A549 (cell line): Measurements from ENCODE around the gene CDH7. TPM values are rescaled to one million over a fixed set of nuclear protein-coding genes. Genes with fewer than 3 reads are reported as not detected.
A peak's percentile ranks its signal among the peaks of the same experiment; 100 is the strongest.

Experiments used
- ATAC-seq, 2 experiments: fragments of 200-7000 bp in 1 of 2; fragments of >200 bp in 1 of 2; cut with Nextera tagmentation in 1 of 2; cut with Tn5 transposase in 1 of 2; 3 replicates each; pipeline versions ENCODE4 v1.8.0 to v1.9.1; 2018 to 2020; ENCODE audit warnings: mild to moderate bottlenecking in 1 of 2, moderate library complexity in 1 of 2
- CTCF ChIA-PET: fragments of 300-600 bp; sonication (Branson Sonifier 250); formaldehyde crosslinking; extraction: SDS; loops from one replicate; lab custom pipeline; 2021; ENCODE audit warnings: antibody characterized with exemption, inconsistent platforms; lab: Yijun Ruan, JAX
- POLR2A ChIA-PET: fragments of 350-600 bp; formaldehyde crosslinking; extraction: SDS; loops from one replicate; lab custom pipeline; 2021; ENCODE audit warnings: antibody characterized with exemption, inconsistent platforms; lab: Yijun Ruan, JAX
- DNase-seq, 2 experiments: peaks; one replicate each; pipeline versions ENCODE4 v3.0.0 to v3.0.0-alpha.2; 2011 to 2016; ENCODE audit warnings: low read depth in 1 of 2, low spot score in 1 of 2
- FAIRE-seq: peaks from 2 replicates; lab custom pipeline; 2011; peaks lifted over from hg19 to GRCh38; lab: Jason Lieb, UNC
- H3K27ac ChIP-seq, 2 experiments: fragments of >200 bp; sonication (Bioruptor Twin); formaldehyde crosslinking; 3 replicates each; pipeline ENCODE4 v1.5.1; 2016 to 2017
- H3K4me1 ChIP-seq: fragments of >200 bp; sonication (Bioruptor Twin); formaldehyde crosslinking; 3 replicates; pipeline ENCODE4 v1.6.1; 2016
- H3K4me2 ChIP-seq: fragments of >200 bp; sonication (Bioruptor Twin); formaldehyde crosslinking; 3 replicates; pipeline ENCODE4 v1.6.1; 2016
- H3K4me3 ChIP-seq: fragments of >200 bp; sonication (Bioruptor Twin); formaldehyde crosslinking; 3 replicates; pipeline ENCODE4 v1.5.1; 2016
- H3K9me3 ChIP-seq: fragments of >200 bp; sonication (Bioruptor Twin); formaldehyde crosslinking; 3 replicates; pipeline ENCODE4 v1.6.1; 2016
- BHLHE40 ChIP-seq: IDR thresholded peaks from 2 replicates; pipeline ENCODE4 v1.6.1; 2012; ENCODE audit warnings: low read depth, low read length, inconsistent platforms
- CBX8 ChIP-seq: fragments of 200-600 bp; sonication (generic); IDR thresholded peaks from 2 replicates; pipeline ENCODE4 v1.6.1; 2016
- CHD4 ChIP-seq: fragments of 200-600 bp; sonication (generic); IDR thresholded peaks from 2 replicates; pipeline ENCODE4 v1.6.1; 2016; ENCODE audit warnings: antibody characterized with exemption, mild to moderate bottlenecking, borderline replicate concordance
- CTCF ChIP-seq: fragments of >200 bp; sonication (Bioruptor Twin); formaldehyde crosslinking; IDR thresholded peaks from 3 replicates; pipeline ENCODE4 v1.5.1; 2016
- E2F6 ChIP-seq: IDR thresholded peaks from 2 replicates; pipeline ENCODE4 v1.6.1; 2012; ENCODE audit warnings: low read depth, borderline replicate concordance
- HEYL ChIP-seq: fragments of 250-450 bp; sonication (Bioruptor Pico); IDR thresholded peaks from 2 replicates; pipeline ENCODE4 v1.8.0; 2021; ENCODE audit warnings: mild to moderate bottlenecking, moderate library complexity
- HOXB5 ChIP-seq: fragments of 250-450 bp; sonication (Bioruptor Pico); IDR thresholded peaks from 2 replicates; pipeline ENCODE4 v1.5.0; 2020; ENCODE audit warnings: mild to moderate bottlenecking, moderate library complexity
- KDM1A ChIP-seq: fragments of 200-600 bp; sonication (generic); IDR thresholded peaks from 2 replicates; pipeline ENCODE4 v1.6.1; 2016; ENCODE audit warnings: low read depth, mild to moderate bottlenecking
- MAFK ChIP-seq: fragments of 450-650 bp; IDR thresholded peaks from 2 replicates; pipeline ENCODE4 v1.6.1; 2014; ENCODE audit not compliant: partially characterized antibody
- MAX ChIP-seq: IDR thresholded peaks from 2 replicates; pipeline ENCODE4 v1.6.1; 2012
- MAZ ChIP-seq: fragments of 150-350 bp; IDR thresholded peaks from 2 replicates; pipeline ENCODE4 v1.6.1; 2014; ENCODE audit warnings: antibody characterized with exemption, low read depth, low read length, borderline replicate concordance
- MYC ChIP-seq: IDR thresholded peaks from 2 replicates; pipeline ENCODE4 v1.6.1; 2012; ENCODE audit warnings: mild to moderate bottlenecking, inconsistent platforms, low read length, improper control_type of control experiment, borderline replicate concordance
- NFE2L2 ChIP-seq: fragments of 150-350 bp; conservative IDR thresholded peaks from 2 replicates; pipeline ENCODE4 v1.6.1; 2014; ENCODE audit warnings: low read length
- RAD21 ChIP-seq, 2 experiments: fragments of >200 bp in 1 of 2; sonication (Bioruptor Twin) in 1 of 2; formaldehyde crosslinking in 1 of 2; IDR thresholded peaks in 1 of 2; conservative IDR thresholded peaks in 1 of 2; 2 replicates in 1 of 2; 3 replicates in 1 of 2; pipeline ENCODE4 v1.6.1; 2012 to 2018; ENCODE audit warnings: inconsistent platforms in 1 of 2
- RCOR1 ChIP-seq: fragments of 150-350 bp; IDR thresholded peaks from 2 replicates; pipeline ENCODE4 v1.6.1; 2014; ENCODE audit warnings: antibody characterized with exemption, low read length, low read depth
- REST ChIP-seq: fragments of 200-600 bp; sonication (generic); IDR thresholded peaks from 2 replicates; pipeline ENCODE4 v1.6.1; 2016; ENCODE audit warnings: antibody characterized with exemption, mild to moderate bottlenecking, moderate library complexity
- RFX5 ChIP-seq: fragments of 450-650 bp; IDR thresholded peaks from 2 replicates; pipeline ENCODE4 v1.7.1; 2014; ENCODE audit warnings: antibody characterized with exemption, mild to moderate bottlenecking, moderate library complexity
- SMC3 ChIP-seq: fragments of >200 bp; sonication (Bioruptor Twin); formaldehyde crosslinking; IDR thresholded peaks from 3 replicates; pipeline ENCODE4 v1.6.1; 2018; ENCODE audit warnings: inconsistent platforms
- ZC3H11A ChIP-seq: fragments of 450-650 bp; IDR thresholded peaks from 2 replicates; pipeline ENCODE4 v1.6.1; 2014; ENCODE audit warnings: antibody characterized with exemption, mild to moderate bottlenecking
- ZFP36 ChIP-seq: fragments of 450-650 bp; IDR thresholded peaks from 2 replicates; pipeline ENCODE4 v1.6.1; 2014; ENCODE audit warnings: borderline replicate concordance; ENCODE audit not compliant: partially characterized antibody
- ZSCAN20 ChIP-seq: fragments of 250-450 bp; sonication (Bioruptor Pico); IDR thresholded peaks from 2 replicates; pipeline ENCODE4 v1.8.0; 2022; ENCODE audit warnings: mild to moderate bottlenecking, moderate library complexity
- WGBS: methylation state at CpG from one replicate; pipeline ENCODE4 v1.1.6; 2017; ENCODE audit errors: missing lambda C conversion rate; 5-methylcytosine and 5-hydroxymethylcytosine counted together
- polyA plus RNA-seq, 4 experiments: library from polyadenylated mRNA; depleted of rRNA in 3 of 4; stranded (reverse); fragments of >200 nt; fragmentation: RNase III in 1 of 4; extraction: RNeasy Plus Mini Kit Qiagen cat#74134 plus additional on column Dnase treatment in 1 of 4; gene quantifications; 2 replicates in 3 of 4; 3 replicates in 1 of 4; pipeline ENCODE4 v1.2.3, GENCODE V29; 2011 to 2017
- TF ChIP-seq, protein P1 (sequence below): fragments of 150-350 bp; IDR thresholded peaks from 2 replicates; pipeline ENCODE4 v1.6.1; 2014; ENCODE audit warnings: low read depth, mild to moderate bottlenecking, low read length
- TF ChIP-seq, protein P2 (sequence below): fragments of 450-650 bp; IDR thresholded peaks from 2 replicates; pipeline ENCODE4 v1.6.1; 2014; ENCODE audit warnings: antibody characterized with exemption
- TF ChIP-seq, protein P3 (sequence below): fragments of >200 bp; sonication (Bioruptor Twin); formaldehyde crosslinking; IDR thresholded peaks from 3 replicates; pipeline ENCODE4 v1.6.1; 2016
- TF ChIP-seq, protein P4 (sequence below): fragments of 250-450 bp; sonication (Bioruptor Pico); IDR thresholded peaks from 2 replicates; pipeline ENCODE4 v1.5.0; 2021; ENCODE audit warnings: mild to moderate bottlenecking, moderate library complexity, borderline replicate concordance

Gene CDH7
- polyA plus RNA-seq, 2 of the 4 experiments (the other 2 are of a cell fraction): under 0.01 to 0.05 TPM

GRCh38 chr18:65788373-65788772 is 37.6 kb downstream of the CDH7 start:
- CTCF ChIA-PET: interaction anchor here (1.0 kb wide), 1 partner anchor 16 kb away, joined by 4 read pairs; no protein-coding TSS in a partner anchor
- H3K9me3 ChIP-seq: no peaks in the 10 kb centered on the region
- no peak for TF ChIP-seq HEYL (CRISPR knock-in tag)
- no peak for TF ChIP-seq RCOR1
- TF ChIP-seq, protein P1, sequence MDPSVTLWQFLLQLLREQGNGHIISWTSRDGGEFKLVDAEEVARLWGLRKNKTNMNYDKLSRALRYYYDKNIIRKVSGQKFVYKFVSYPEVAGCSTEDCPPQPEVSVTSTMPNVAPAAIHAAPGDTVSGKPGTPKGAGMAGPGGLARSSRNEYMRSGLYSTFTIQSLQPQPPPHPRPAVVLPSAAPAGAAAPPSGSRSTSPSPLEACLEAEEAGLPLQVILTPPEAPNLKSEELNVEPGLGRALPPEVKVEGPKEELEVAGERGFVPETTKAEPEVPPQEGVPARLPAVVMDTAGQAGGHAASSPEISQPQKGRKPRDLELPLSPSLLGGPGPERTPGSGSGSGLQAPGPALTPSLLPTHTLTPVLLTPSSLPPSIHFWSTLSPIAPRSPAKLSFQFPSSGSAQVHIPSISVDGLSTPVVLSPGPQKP: no peak
- TF ChIP-seq CTCF: peak; percentile 55
- no peak for TF ChIP-seq NFE2L2
- no peak for TF ChIP-seq RFX5
- no peak for TF ChIP-seq ZFP36
- TF ChIP-seq REST: no peak
- no peak for TF ChIP-seq MAX
- no peak for TF ChIP-seq KDM1A
- TF ChIP-seq BHLHE40: no peak
- TF ChIP-seq CHD4: no peak
- TF ChIP-seq, protein P2, sequence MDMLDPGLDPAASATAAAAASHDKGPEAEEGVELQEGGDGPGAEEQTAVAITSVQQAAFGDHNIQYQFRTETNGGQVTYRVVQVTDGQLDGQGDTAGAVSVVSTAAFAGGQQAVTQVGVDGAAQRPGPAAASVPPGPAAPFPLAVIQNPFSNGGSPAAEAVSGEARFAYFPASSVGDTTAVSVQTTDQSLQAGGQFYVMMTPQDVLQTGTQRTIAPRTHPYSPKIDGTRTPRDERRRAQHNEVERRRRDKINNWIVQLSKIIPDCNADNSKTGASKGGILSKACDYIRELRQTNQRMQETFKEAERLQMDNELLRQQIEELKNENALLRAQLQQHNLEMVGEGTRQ: no peak
- TF ChIP-seq SMC3: peak; percentile 83
- no peak for TF ChIP-seq CBX8
- TF ChIP-seq, protein P3, sequence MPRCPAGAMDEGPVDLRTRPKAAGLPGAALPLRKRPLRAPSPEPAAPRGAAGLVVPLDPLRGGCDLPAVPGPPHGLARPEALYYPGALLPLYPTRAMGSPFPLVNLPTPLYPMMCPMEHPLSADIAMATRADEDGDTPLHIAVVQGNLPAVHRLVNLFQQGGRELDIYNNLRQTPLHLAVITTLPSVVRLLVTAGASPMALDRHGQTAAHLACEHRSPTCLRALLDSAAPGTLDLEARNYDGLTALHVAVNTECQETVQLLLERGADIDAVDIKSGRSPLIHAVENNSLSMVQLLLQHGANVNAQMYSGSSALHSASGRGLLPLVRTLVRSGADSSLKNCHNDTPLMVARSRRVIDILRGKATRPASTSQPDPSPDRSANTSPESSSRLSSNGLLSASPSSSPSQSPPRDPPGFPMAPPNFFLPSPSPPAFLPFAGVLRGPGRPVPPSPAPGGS: no peak
- TF ChIP-seq RAD21 (conservative IDR thresholded peaks at IDR 0.05 in 1 of 2, IDR thresholded peaks at IDR 0.05 in 1 of 2): peak; percentile 73 to 76
- no peak for TF ChIP-seq E2F6
- no peak for TF ChIP-seq MAFK
- TF ChIP-seq, protein P4, sequence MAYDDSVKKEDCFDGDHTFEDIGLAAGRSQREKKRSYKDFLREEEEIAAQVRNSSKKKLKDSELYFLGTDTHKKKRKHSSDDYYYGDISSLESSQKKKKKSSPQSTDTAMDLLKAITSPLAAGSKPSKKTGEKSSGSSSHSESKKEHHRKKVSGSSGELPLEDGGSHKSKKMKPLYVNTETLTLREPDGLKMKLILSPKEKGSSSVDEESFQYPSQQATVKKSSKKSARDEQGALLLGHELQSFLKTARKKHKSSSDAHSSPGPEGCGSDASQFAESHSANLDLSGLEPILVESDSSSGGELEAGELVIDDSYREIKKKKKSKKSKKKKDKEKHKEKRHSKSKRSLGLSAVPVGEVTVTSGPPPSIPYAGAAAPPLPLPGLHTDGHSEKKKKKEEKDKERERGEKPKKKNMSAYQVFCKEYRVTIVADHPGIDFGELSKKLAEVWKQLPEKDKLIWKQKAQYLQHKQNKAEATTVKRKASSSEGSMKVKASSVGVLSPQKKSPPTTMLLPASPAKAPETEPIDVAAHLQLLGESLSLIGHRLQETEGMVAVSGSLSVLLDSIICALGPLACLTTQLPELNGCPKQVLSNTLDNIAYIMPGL (CRISPR knock-in tag): no peak
- no peak for TF ChIP-seq ZC3H11A
- no peak for TF ChIP-seq ZSCAN20 (CRISPR knock-in tag)
- TF ChIP-seq MAZ: no peak
- no peak for TF ChIP-seq HOXB5 (CRISPR knock-in tag)
- no peak for TF ChIP-seq MYC
- TF ChIP-seq, all 56 proteins: peak for 3
- DNase-seq: peak in 1 of 2 experiments; percentile 65
- WGBS: 0% methylated on average over 4 of the region's 4 CpGs
- peak overlapping the region; percentile 51; the same call in 2 of the 3 replicates for H3K4me2 ChIP-seq
- ATAC-seq: peak; percentile 85 to 93; a peak in 5 of 6 replicates
- 0 out of 3 replicates have a peak, but pooled peaks cover 3% of the 10 kb centered on the region for H3K4me1 ChIP-seq
- H3K27ac ChIP-seq: no peak overlapping the region
- FAIRE-seq: no peak
- POLR2A ChIA-PET: no interaction called here
- H3K4me3 ChIP-seq: no peak overlapping the region
